ENCODE measurements around the gene CLCN7. TPM values are rescaled to one million over a fixed set of nuclear protein-coding genes. Genes with fewer than 3 reads are reported as not detected.

Gene CLCN7
- polyA plus RNA-seq, 1 of the 3 experiments (the other 2 are of a cell fraction), result 44.3 TPM

GRCh38 chr16:1496464-1496863 is 21.6 kb upstream of the CLCN7 start:
- no peak overlapping the region for H3K4me3 ChIP-seq (ENCODE audit: low read depth in 2 of 2, low read length in 1 of 2)
- no peak for TF ChIP-seq GATA2 (CRISPR knock-in tag; IDR thresholded peaks at IDR 0.05)
- no peak for TF ChIP-seq FOXJ3 (CRISPR knock-in tag; IDR thresholded peaks at IDR 0.05)
- no peak for TF ChIP-seq RFX5 (IDR thresholded peaks at IDR 0.05; ENCODE audit: low read length)
- TF ChIP-seq GABPA (IDR thresholded peaks at IDR 0.05; ENCODE audit: low read depth), result no peak

GRCh38 chr16:1495889-1496262 is 21.0 kb upstream of the CLCN7 start:
- Histone ChIP-seq H3K9me2 (no peaks in the 10 kb centered on the region), H3K4me3 (ENCODE audit: low read depth in 2 of 2, low read length in 1 of 2) (no peak overlapping the region), H4K20me1 (ENCODE audit: insufficient read depth) (no peaks in the 10 kb centered on the region), H3K79me2 (ENCODE audit: insufficient read depth) (peaks cover 17% of the 10 kb centered on the region; the same call in 1 of the 2 replicates), H3K4me1 (ENCODE audit: control insufficient read depth in 1 of 2, insufficient read depth in 2 of 2, low read depth in 1 of 2, low read length in 1 of 2) (peaks cover 0 to 17% of the 10 kb centered on the region in 2 experiments; a peak in 1 of 4 replicates), H3K36me3 (replicated peaks in 1 of 2; ENCODE audit: control insufficient read depth in 1 of 2, insufficient read depth in 2 of 2, low read length in 1 of 2) (peaks cover 0 to 43% of the 10 kb centered on the region in 2 experiments), H3F3A (replicated peaks; ENCODE audit: insufficient read depth) (no peaks in the 10 kb centered on the region), H3K27ac (ENCODE audit: low read depth in 2 of 2, low read length in 1 of 2) (no peak overlapping the region), H3K4me2 (no peak overlapping the region), H3K9me3 (no peaks in the 10 kb centered on the region), H2AFZ (ENCODE audit: low read depth) (no peak overlapping the region), H3K9ac (no peak overlapping the region), H3K27me3 (ENCODE audit: insufficient read depth) (no peaks in the 10 kb centered on the region)
- TF ChIP-seq TCF12 (IDR thresholded peaks at IDR 0.05) (no peak), YY1 (IDR thresholded peaks at IDR 0.05; ENCODE audit: low read depth) (no peak)
- CTCF ChIA-PET, result no interaction called here
- POLR2A ChIA-PET, result no interaction called here
- WGBS (ENCODE audit: low lambda C conversion rate), result 98% methylated on average over 10 of the region's 25 CpGs
- DNase-seq, result no peak

More at GRCh38 chr16:1496464-1496863, 21.6 kb upstream of the CLCN7 start:
- no peaks in the 10 kb centered on the region for H3K9me2 ChIP-seq
- H3K27me3 ChIP-seq (ENCODE audit: insufficient read depth), result no peaks in the 10 kb centered on the region
- H3K9ac ChIP-seq, result no peak overlapping the region
- H2AFZ ChIP-seq (ENCODE audit: low read depth), result no peak overlapping the region
- POLR2A ChIA-PET, result no interaction called here
- no peaks in the 10 kb centered on the region for H3F3A ChIP-seq (replicated peaks; ENCODE audit: insufficient read depth)
- H3K9me3 ChIP-seq, result no peaks in the 10 kb centered on the region
- H3K36me3 ChIP-seq (replicated peaks in 1 of 2; ENCODE audit: control insufficient read depth in 1 of 2, insufficient read depth in 2 of 2, low read length in 1 of 2), result peaks cover 0 to 49% of the 10 kb centered on the region in 2 experiments
- no peaks in the 10 kb centered on the region for H4K20me1 ChIP-seq (ENCODE audit: insufficient read depth)
- no peak overlapping the region for H3K4me2 ChIP-seq
- 96% methylated on average over 19 of the region's 25 CpGs for WGBS (ENCODE audit: low lambda C conversion rate)
- H3K4me1 ChIP-seq (ENCODE audit: control insufficient read depth in 1 of 2, insufficient read depth in 2 of 2, low read depth in 1 of 2, low read length in 1 of 2), result peaks cover 0 to 17% of the 10 kb centered on the region in 2 experiments; a peak in 1 of 4 replicates
- peaks cover 17% of the 10 kb centered on the region; the same call in 1 of the 2 replicates for H3K79me2 ChIP-seq (ENCODE audit: insufficient read depth)
- no peak overlapping the region for H3K27ac ChIP-seq (ENCODE audit: low read depth in 2 of 2, low read length in 1 of 2)
- CTCF ChIA-PET, result no interaction called here
- DNase-seq, result no peak

- H3K4me3 ChIP-seq (ENCODE audit: low read depth in 2 of 2, low read length in 1 of 2), result no peak overlapping the region
- DNase-seq, result no peak
- no peak overlapping the region for H2AFZ ChIP-seq (ENCODE audit: low read depth)
- CTCF ChIA-PET, result interaction anchor here (0.6 to 1.4 kb wide), 5 partner anchors 16 to 715 kb away, joined by 3 to 5 read pairs (median 3); partner anchors contain the start of gene MAPK8IP3
- POLR2A ChIA-PET, result no interaction called here
- H3K9me3 ChIP-seq, result no peaks in the 10 kb centered on the region
- H3K9ac ChIP-seq, result no peak overlapping the region
- WGBS (ENCODE audit: low lambda C conversion rate), result 95% methylated on average over 19 of the region's 39 CpGs
- no peaks in the 10 kb centered on the region for H3K27me3 ChIP-seq (ENCODE audit: insufficient read depth)
- peaks cover 17% of the 10 kb centered on the region; the same call in 1 of the 2 replicates for H3K79me2 ChIP-seq (ENCODE audit: insufficient read depth)
- peaks cover 0 to 17% of the 10 kb centered on the region in 2 experiments; a peak in 1 of 4 replicates for H3K4me1 ChIP-seq (ENCODE audit: control insufficient read depth in 1 of 2, insufficient read depth in 2 of 2, low read depth in 1 of 2, low read length in 1 of 2)
- no peak overlapping the region for H3K27ac ChIP-seq (ENCODE audit: low read depth in 2 of 2, low read length in 1 of 2)
- H3F3A ChIP-seq (replicated peaks; ENCODE audit: insufficient read depth), result no peaks in the 10 kb centered on the region
- H3K36me3 ChIP-seq (replicated peaks in 1 of 2; ENCODE audit: control insufficient read depth in 1 of 2, insufficient read depth in 2 of 2, low read length in 1 of 2), result peaks cover 0 to 38% of the 10 kb centered on the region in 2 experiments
- no peaks in the 10 kb centered on the region for H3K9me2 ChIP-seq
- H3K4me2 ChIP-seq, result no peak overlapping the region
- no peaks in the 10 kb centered on the region for H4K20me1 ChIP-seq (ENCODE audit: insufficient read depth)
- TF ChIP-seq NFIC (IDR thresholded peaks at IDR 0.05; ENCODE audit: borderline replicate concordance), result no peak
- no peak for TF ChIP-seq TAF1 (IDR thresholded peaks at IDR 0.05; ENCODE audit: borderline replicate concordance, low read depth, low read length)
- no peak for TF ChIP-seq POLR2AphosphoS5 (IDR thresholded peaks at IDR 0.05; ENCODE audit: low read depth, low read length)
- no peak for TF ChIP-seq FOXM1 (IDR thresholded peaks at IDR 0.05; ENCODE audit: low read depth)
- no peak for TF ChIP-seq RAD21 (IDR thresholded peaks at IDR 0.05; ENCODE audit: low read length)
- TF ChIP-seq MEF2A (IDR thresholded peaks at IDR 0.05; ENCODE audit: borderline replicate concordance, low read depth), result no peak
- no peak for TF ChIP-seq CTCF (IDR thresholded peaks at IDR 0.05)
- TF ChIP-seq, protein P1, sequence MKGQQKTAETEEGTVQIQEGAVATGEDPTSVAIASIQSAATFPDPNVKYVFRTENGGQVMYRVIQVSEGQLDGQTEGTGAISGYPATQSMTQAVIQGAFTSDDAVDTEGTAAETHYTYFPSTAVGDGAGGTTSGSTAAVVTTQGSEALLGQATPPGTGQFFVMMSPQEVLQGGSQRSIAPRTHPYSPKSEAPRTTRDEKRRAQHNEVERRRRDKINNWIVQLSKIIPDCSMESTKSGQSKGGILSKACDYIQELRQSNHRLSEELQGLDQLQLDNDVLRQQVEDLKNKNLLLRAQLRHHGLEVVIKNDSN (IDR thresholded peaks at IDR 0.05; ENCODE audit: borderline replicate concordance, low read depth), result no peak
- TF ChIP-seq ZBTB33 (IDR thresholded peaks at IDR 0.05; ENCODE audit: borderline replicate concordance, low read depth), result no peak
- TF ChIP-seq, protein P2, sequence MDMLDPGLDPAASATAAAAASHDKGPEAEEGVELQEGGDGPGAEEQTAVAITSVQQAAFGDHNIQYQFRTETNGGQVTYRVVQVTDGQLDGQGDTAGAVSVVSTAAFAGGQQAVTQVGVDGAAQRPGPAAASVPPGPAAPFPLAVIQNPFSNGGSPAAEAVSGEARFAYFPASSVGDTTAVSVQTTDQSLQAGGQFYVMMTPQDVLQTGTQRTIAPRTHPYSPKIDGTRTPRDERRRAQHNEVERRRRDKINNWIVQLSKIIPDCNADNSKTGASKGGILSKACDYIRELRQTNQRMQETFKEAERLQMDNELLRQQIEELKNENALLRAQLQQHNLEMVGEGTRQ (IDR thresholded peaks at IDR 0.05; ENCODE audit: borderline replicate concordance, low read depth, low read length), result no peak
These were observed 20.5 kb upstream of the CLCN7 start for GRCh38 chr16:1495211-1495888.

Measured in SK-N-SH (cell line).